ENCODE measurements around the gene BRD1. TPM values are rescaled to one million over a fixed set of nuclear protein-coding genes. Genes with fewer than 3 reads are reported as not detected.

BRD1 gene
- total RNA-seq, 4 donors from 2014 or later = 17.9 to 47.4 (median 37.9) TPM

- H3K36me3 ChIP-seq = no peaks in the 10 kb centered on the region
- no peak for DNase-seq
- peaks cover 0 to 20% of the 10 kb centered on the region in 2 donors for H3K4me1 ChIP-seq
- no peak overlapping the region for H3K4me3 ChIP-seq
- intact Hi-C loops (cut with DNase I; ENCODE audit: low total_unique reads) = no loop called here
- H3K27me3 ChIP-seq = peaks cover 11 to 21% of the 10 kb centered on the region in 2 donors
- no peaks in the 10 kb centered on the region for H3K9me3 ChIP-seq
- TF ChIP-seq POLR2A (IDR thresholded peaks at IDR 0.05) = no peak
- TF ChIP-seq, protein P1, sequence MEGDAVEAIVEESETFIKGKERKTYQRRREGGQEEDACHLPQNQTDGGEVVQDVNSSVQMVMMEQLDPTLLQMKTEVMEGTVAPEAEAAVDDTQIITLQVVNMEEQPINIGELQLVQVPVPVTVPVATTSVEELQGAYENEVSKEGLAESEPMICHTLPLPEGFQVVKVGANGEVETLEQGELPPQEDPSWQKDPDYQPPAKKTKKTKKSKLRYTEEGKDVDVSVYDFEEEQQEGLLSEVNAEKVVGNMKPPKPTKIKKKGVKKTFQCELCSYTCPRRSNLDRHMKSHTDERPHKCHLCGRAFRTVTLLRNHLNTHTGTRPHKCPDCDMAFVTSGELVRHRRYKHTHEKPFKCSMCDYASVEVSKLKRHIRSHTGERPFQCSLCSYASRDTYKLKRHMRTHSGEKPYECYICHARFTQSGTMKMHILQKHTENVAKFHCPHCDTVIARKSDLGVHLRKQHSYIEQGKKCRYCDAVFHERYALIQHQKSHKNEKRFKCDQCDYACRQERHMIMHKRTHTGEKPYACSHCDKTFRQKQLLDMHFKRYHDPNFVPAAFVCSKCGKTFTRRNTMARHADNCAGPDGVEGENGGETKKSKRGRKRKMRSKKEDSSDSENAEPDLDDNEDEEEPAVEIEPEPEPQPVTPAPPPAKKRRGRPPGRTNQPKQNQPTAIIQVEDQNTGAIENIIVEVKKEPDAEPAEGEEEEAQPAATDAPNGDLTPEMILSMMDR (IDR thresholded peaks at IDR 0.05) = no peak
- H3K27ac ChIP-seq = no peak overlapping the region
Measured at GRCh38 chr22:49845666-49846459, 18.2 kb upstream of the BRD1 start.

- Histone ChIP-seq H3K4me3 (no peak overlapping the region), H3K27ac (no peak overlapping the region), H3K4me1 (peaks cover 0 to 20% of the 10 kb centered on the region in 2 donors), H3K27me3 (peaks cover 11 to 21% of the 10 kb centered on the region in 2 donors), H3K36me3 (no peaks in the 10 kb centered on the region), H3K9me3 (no peaks in the 10 kb centered on the region)
- intact Hi-C loops (cut with DNase I; ENCODE audit: low total_unique reads) = no loop called here
- TF ChIP-seq POLR2A (IDR thresholded peaks at IDR 0.05) = no peak
- TF ChIP-seq, protein P1 (IDR thresholded peaks at IDR 0.05) = no peak
- no peak for DNase-seq
Measured at GRCh38 chr22:49845241-49845640, 17.6 kb upstream of the BRD1 start.

GRCh38 chr22:49838771-49839717 lies 11.4 kb upstream of the BRD1 start:
- DNase-seq = no peak
- no peaks in the 10 kb centered on the region for H3K9me3 ChIP-seq
- H3K4me1 ChIP-seq = no peaks in the 10 kb centered on the region
- intact Hi-C loops (cut with DNase I; ENCODE audit: low total_unique reads) = no loop called here
- no peak overlapping the region for H3K27ac ChIP-seq
- H3K4me3 ChIP-seq = no peak overlapping the region
- TF ChIP-seq, protein P1 (IDR thresholded peaks at IDR 0.05) = no peak
- TF ChIP-seq POLR2A (IDR thresholded peaks at IDR 0.05) = no peak
- no peaks in the 10 kb centered on the region for H3K27me3 ChIP-seq
- H3K36me3 ChIP-seq = no peaks in the 10 kb centered on the region

DNA sequence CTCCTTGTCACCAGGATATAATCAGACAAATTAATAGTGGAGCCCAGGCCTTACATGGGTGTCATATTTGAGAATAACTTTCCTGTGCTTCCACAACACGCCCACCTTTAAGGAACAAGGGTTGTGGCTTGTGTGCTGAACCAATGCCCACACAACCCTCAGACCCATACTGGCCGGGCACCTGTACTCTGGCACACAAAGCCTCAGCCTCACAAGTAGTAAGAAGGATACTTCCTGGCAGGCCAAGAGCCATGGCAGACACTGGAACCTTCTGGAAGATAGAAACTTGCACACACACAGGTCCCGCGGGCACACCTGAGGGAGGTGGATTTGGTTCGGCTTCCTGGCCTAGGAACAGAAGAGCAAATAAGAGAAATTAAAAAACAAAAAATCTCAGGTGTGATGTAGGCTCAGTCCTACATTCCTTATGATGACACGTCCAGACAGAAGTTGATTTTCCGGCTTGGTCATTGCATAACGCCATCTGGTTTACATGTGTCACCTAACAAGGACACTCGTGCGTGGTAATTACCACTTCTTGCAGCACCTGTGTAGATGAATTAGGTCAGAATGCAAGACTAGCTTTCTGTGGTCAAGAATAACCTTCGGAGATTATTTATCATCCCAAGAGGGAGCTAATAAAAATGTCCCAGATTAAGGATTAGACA lies 5.8 kb upstream of the BRD1 start:
- Histone ChIP-seq H3K4me3 (no peak overlapping the region), H3K27ac (no peak overlapping the region), H3K4me1 (no peaks in the 10 kb centered on the region), H3K36me3 (no peaks in the 10 kb centered on the region), H3K9me3 (no peaks in the 10 kb centered on the region), H3K27me3 (no peaks in the 10 kb centered on the region)
- TF ChIP-seq, protein P1 (IDR thresholded peaks at IDR 0.05) = no peak
- TF ChIP-seq POLR2A (IDR thresholded peaks at IDR 0.05) = no peak
- intact Hi-C loops (cut with DNase I; ENCODE audit: low total_unique reads) = no loop called here
- no peak for DNase-seq

All from uterus (tissue), 4 donors.